Mesenchymal stem cell (in vitro differentiated cells and primary cell): ENCODE results near the gene TUBGCP6.
A peak's percentile ranks its signal among the peaks of the same experiment; 100 is the strongest.

Experiments
- DNase-seq: peaks from one replicate; pipeline ENCODE4 v3.0.0-alpha.2; 2013
- H2AFZ ChIP-seq: one replicate; pipeline ENCODE4 v1.6.1; 2013; ENCODE audit warnings: low read depth, mild to moderate bottlenecking, control low read depth, inconsistent platforms, low read length, moderate library complexity
- H2AK5ac ChIP-seq: 2 replicates; pipeline ENCODE4 v1.6.1; 2013; ENCODE audit warnings: low read length, moderate library complexity, mild to moderate bottlenecking, inconsistent platforms; ENCODE audit not compliant: severe bottlenecking
- H2BK120ac ChIP-seq: one replicate; pipeline ENCODE4 v1.6.1; 2013; ENCODE audit warnings: low read depth, mild to moderate bottlenecking, inconsistent platforms, low read length, moderate library complexity
- H2BK12ac ChIP-seq, 2 experiments: one replicate each; pipeline ENCODE4 v1.6.1; 2013; ENCODE audit warnings: inconsistent platforms in 2 of 2, low read length in 2 of 2, mild to moderate bottlenecking in 2 of 2, moderate library complexity in 2 of 2, control low read depth in 1 of 2
- H2BK15ac ChIP-seq: one replicate; pipeline ENCODE4 v1.6.1; 2013; ENCODE audit warnings: mild to moderate bottlenecking, low read depth, inconsistent platforms; ENCODE audit not compliant: poor library complexity, severe bottlenecking
- H2BK5ac ChIP-seq: 2 replicates; pipeline ENCODE4 v1.6.1; 2013; ENCODE audit warnings: low read depth, mild to moderate bottlenecking, low read length, control low read depth, inconsistent platforms; ENCODE audit not compliant: poor library complexity, severe bottlenecking
- H3K14ac ChIP-seq, 2 experiments: one replicate each; pipeline ENCODE4 v1.6.1; 2013; ENCODE audit warnings: inconsistent platforms in 2 of 2, low read length in 2 of 2, control low read depth in 1 of 2, mild to moderate bottlenecking in 1 of 2, moderate library complexity in 1 of 2
- H3K18ac ChIP-seq, 2 experiments: one replicate each; pipeline ENCODE4 v1.6.1; 2013; ENCODE audit warnings: inconsistent platforms in 2 of 2, low read length in 2 of 2, control low read depth in 1 of 2, low read depth in 1 of 2, mild to moderate bottlenecking in 1 of 2
- H3K23ac ChIP-seq, 2 experiments: one replicate each; pipeline ENCODE4 v1.6.1; 2013; ENCODE audit warnings: inconsistent platforms in 2 of 2, low read length in 2 of 2, mild to moderate bottlenecking in 2 of 2, moderate library complexity in 2 of 2, control low read depth in 1 of 2
- H3K27ac ChIP-seq: 2 replicates; pipeline ENCODE4 v1.5.1; 2013; ENCODE audit warnings: mild to moderate bottlenecking, moderate library complexity, low read length, control low read depth, inconsistent platforms; ENCODE audit not compliant: poor library complexity, severe bottlenecking
- H3K27me3 ChIP-seq, 2 experiments: 2 replicates each; pipeline versions ENCODE4 v1.6.1 to v1.7.0; 2013; ENCODE audit warnings: low read length in 2 of 2, mild to moderate bottlenecking in 2 of 2, moderate library complexity in 2 of 2, control low read depth in 1 of 2, inconsistent platforms in 1 of 2; ENCODE audit not compliant: control insufficient read depth in 1 of 2, insufficient read depth in 1 of 2
- H3K36me3 ChIP-seq, 2 experiments: 2 replicates each; pipeline versions ENCODE4 v1.6.1 to v1.7.0; 2013; ENCODE audit warnings: low read length in 2 of 2, control low read depth in 1 of 2, inconsistent platforms in 1 of 2, low read depth in 1 of 2, mild to moderate bottlenecking in 1 of 2; ENCODE audit not compliant: insufficient read depth in 2 of 2, control insufficient read depth in 1 of 2
- H3K4ac ChIP-seq, 2 experiments: one replicate each; pipeline ENCODE4 v1.6.1; 2013; ENCODE audit warnings: inconsistent platforms in 2 of 2, low read length in 2 of 2, mild to moderate bottlenecking in 2 of 2, moderate library complexity in 2 of 2, control low read depth in 1 of 2, low read depth in 1 of 2
- H3K4me1 ChIP-seq: 2 replicates; pipeline ENCODE4 v1.6.1; 2013; ENCODE audit warnings: low read depth, low read length, control low read depth; ENCODE audit not compliant: control insufficient read depth, insufficient read depth
- H3K4me2 ChIP-seq: 2 replicates; pipeline ENCODE4 v1.6.1; 2013; ENCODE audit warnings: low read length, mild to moderate bottlenecking, inconsistent platforms; ENCODE audit not compliant: poor library complexity, severe bottlenecking
- H3K4me3 ChIP-seq, 2 experiments: 2 replicates each; pipeline versions ENCODE4 v1.5.1 to v1.7.0; 2013; ENCODE audit warnings: low read length in 2 of 2, mild to moderate bottlenecking in 2 of 2, control low read depth in 1 of 2, low read depth in 1 of 2; ENCODE audit not compliant: insufficient read depth in 1 of 2
- H3K79me1 ChIP-seq: replicated peaks from 2 replicates; pipeline ENCODE4 v1.6.1; 2013; ENCODE audit warnings: mild to moderate bottlenecking, control low read depth, low read length, inconsistent platforms; ENCODE audit not compliant: poor library complexity, severe bottlenecking
- H3K9ac ChIP-seq: 2 replicates; pipeline ENCODE4 v1.7.0; 2013; ENCODE audit warnings: mild to moderate bottlenecking, low read length, moderate library complexity
- H3K9me3 ChIP-seq: 2 replicates; pipeline ENCODE4 v1.7.0; 2013; ENCODE audit warnings: mild to moderate bottlenecking, low read length; ENCODE audit not compliant: control insufficient read depth
- H4K8ac ChIP-seq: one replicate; pipeline ENCODE4 v1.6.1; 2013; ENCODE audit warnings: inconsistent platforms, mild to moderate bottlenecking, low read length, moderate library complexity
- H4K91ac ChIP-seq: one replicate; pipeline ENCODE4 v1.6.1; 2013; ENCODE audit warnings: mild to moderate bottlenecking, low read length, inconsistent platforms
- WGBS: methylation state at CpG from one replicate; pipeline ENCODE4 v1.1.7; 2013; ENCODE audit warnings: mixed read lengths; 5-methylcytosine and 5-hydroxymethylcytosine counted together

Gene TUBGCP6

DNA sequence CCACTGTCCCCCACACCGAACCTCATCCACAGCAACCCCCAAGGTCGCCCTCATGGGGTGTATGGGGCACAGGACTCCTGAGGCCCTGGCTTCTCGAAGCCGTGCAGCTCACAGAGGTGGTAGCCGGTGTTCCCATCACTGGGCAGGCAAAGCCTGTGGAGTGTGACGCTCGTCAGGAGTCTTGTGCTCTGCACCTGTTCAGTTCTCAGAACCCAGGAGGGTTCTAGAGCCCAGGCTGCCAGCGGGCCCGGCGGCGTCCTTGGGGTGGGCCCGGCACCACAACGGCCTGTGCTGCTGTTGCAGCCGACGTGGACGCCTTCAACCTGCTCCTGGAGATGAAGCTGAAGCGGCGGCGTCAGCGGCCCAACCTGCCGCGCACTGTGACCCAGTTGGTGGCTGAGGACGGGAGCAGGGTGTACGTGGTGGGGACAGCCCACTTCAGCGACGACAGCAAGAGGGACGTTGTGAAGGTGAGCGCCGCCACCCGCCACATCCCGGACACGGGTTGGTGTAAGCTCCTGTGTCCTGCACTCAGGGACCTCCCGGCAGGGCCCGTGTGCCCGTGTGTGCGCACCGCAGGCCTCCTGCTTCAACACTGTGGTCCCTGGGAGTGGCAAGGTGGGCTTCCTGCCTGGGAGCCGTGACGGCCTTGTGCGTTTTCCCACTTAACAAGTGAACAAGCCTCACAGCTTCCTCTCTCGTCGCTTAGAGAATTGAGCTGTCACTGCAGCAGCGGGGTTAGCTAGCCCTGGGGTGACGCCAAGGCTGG lies 50.6 kb downstream of the TUBGCP6 start:
- H2BK12ac ChIP-seq: no peak overlapping the region
- peaks cover 34% of the 10 kb centered on the region for H3K79me1 ChIP-seq
- no peak overlapping the region for H2BK5ac ChIP-seq
- H4K8ac ChIP-seq: peak overlapping the region; percentile 4
- peaks cover 40% of the 10 kb centered on the region for H3K4me1 ChIP-seq
- no peak overlapping the region for H3K4me2 ChIP-seq
- no peak overlapping the region for H3K23ac ChIP-seq
- H3K9me3 ChIP-seq: no peaks in the 10 kb centered on the region
- H2AFZ ChIP-seq: no peak overlapping the region
- H3K27me3 ChIP-seq: no peaks in the 10 kb centered on the region
- no peak overlapping the region for H2BK120ac ChIP-seq
- WGBS: 98% methylated on average over 44 of the region's 44 CpGs
- H3K18ac ChIP-seq: no peak overlapping the region
- no peak overlapping the region for H3K4ac ChIP-seq
- no peak overlapping the region for H3K9ac ChIP-seq
- DNase-seq: no peak
- no peak overlapping the region for H3K14ac ChIP-seq
- H3K36me3 ChIP-seq: peaks cover 25 to 73% of the 10 kb centered on the region in 2 experiments
- H2AK5ac ChIP-seq: no peak overlapping the region
- no peak overlapping the region for H3K27ac ChIP-seq
- no peak overlapping the region for H3K4me3 ChIP-seq
- H2BK15ac ChIP-seq: no peak overlapping the region
- no peak overlapping the region for H4K91ac ChIP-seq

DNA sequence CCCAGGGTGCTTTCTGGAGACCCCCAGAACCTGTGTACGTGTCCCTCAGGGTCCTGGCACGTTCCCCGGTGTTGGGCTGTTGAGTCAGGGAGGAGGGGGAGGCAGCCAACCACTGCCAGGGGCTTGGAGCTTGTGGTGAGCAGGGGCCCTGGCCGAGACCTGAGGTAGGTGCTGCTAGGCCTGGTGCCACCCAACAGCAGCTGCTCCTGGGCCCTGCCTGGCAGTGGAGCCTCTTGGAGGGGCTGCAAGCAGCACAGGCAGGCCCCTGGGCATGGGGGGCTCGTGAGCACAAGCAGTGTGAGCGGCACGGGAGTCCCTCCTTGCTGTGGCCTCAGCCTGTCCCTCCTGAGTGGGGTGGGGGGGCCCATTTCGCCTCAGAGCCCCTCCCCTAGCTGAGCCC lies 51.2 kb downstream of the TUBGCP6 start:
- Histone ChIP-seq H2AK5ac (no peak overlapping the region), H2BK12ac (no peak overlapping the region), H3K4ac (no peak overlapping the region), H3K4me2 (no peak overlapping the region), H3K27ac (no peak overlapping the region), H3K4me3 (no peak overlapping the region), H3K36me3 (peaks cover 29 to 72% of the 10 kb centered on the region in 2 experiments), H2BK120ac (no peak overlapping the region), H3K14ac (no peak overlapping the region), H3K23ac (no peak overlapping the region), H2BK15ac (no peak overlapping the region), H4K91ac (no peak overlapping the region), H3K9ac (no peak overlapping the region), H3K9me3 (no peaks in the 10 kb centered on the region), H3K18ac (no peak overlapping the region), H3K27me3 (no peaks in the 10 kb centered on the region), H2AFZ (no peak overlapping the region), H3K79me1 (peaks cover 40% of the 10 kb centered on the region), H3K4me1 (peaks cover 43% of the 10 kb centered on the region), H4K8ac (no peak overlapping the region), H2BK5ac (no peak overlapping the region)
- DNase-seq: no peak
- WGBS: 86% methylated on average over 8 of the region's 8 CpGs

DNA sequence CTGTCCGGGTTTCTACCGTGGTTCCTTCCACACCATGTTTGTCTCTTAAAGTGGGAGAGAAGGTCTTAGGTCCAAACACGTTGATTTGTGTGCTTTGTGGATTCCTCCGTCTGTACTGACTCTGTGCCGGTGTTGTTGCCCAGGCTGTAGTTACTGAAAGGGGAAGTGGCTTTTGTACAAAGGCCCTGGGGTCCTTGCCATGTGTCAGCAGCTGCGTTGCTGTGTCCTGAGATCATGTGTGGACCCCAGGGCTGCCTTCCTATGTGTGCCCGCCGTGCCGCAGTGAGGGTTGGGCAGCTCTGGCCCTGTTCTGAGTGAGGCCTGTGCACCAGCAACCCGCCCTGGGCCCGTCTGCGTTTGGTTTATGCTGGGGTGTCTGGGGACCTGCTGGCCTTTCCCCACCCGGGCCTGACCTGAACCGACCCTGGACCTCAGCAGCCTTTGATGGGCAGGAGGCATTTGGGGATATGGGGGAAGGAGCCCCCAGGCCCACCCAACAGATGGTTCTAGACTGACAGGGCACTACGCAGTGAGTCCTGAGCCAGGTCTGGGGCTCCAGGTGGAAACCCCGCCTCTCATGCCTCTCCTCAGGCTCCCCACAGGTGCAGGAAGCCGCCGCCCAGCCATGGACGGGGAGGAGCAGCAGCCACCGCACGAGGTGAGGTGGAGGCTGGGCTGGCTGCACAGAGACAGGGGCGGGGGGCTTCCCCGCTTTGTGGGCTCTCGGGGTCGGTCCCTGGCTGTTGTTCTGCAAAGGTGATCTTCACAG lies 52.2 kb downstream of the TUBGCP6 start:
- no peak overlapping the region for H3K4me3 ChIP-seq
- H3K9ac ChIP-seq: no peak overlapping the region
- peak overlapping the region; percentile 18 for H4K91ac ChIP-seq
- peaks cover 45% of the 10 kb centered on the region for H3K4me1 ChIP-seq
- H2AK5ac ChIP-seq: peak overlapping the region; percentile 24
- H3K4ac ChIP-seq: peak overlapping the region in 1 of 2 experiments; percentile 40
- 90% methylated on average over 25 of the region's 25 CpGs for WGBS
- H3K14ac ChIP-seq: no peak overlapping the region
- DNase-seq: no peak
- peaks cover 26 to 65% of the 10 kb centered on the region in 2 experiments for H3K36me3 ChIP-seq
- H2BK5ac ChIP-seq: no peak overlapping the region
- H3K4me2 ChIP-seq: no peak overlapping the region
- H2BK120ac ChIP-seq: no peak overlapping the region
- H3K79me1 ChIP-seq: peaks cover 40% of the 10 kb centered on the region
- H4K8ac ChIP-seq: no peak overlapping the region
- H3K27me3 ChIP-seq: no peaks in the 10 kb centered on the region
- H3K9me3 ChIP-seq: no peaks in the 10 kb centered on the region
- H3K18ac ChIP-seq: no peak overlapping the region
- no peak overlapping the region for H3K27ac ChIP-seq
- no peak overlapping the region for H2BK15ac ChIP-seq
- H3K23ac ChIP-seq: no peak overlapping the region
- no peak overlapping the region for H2BK12ac ChIP-seq
- no peak overlapping the region for H2AFZ ChIP-seq
